Activated CD8-positive, alpha-beta T cell treated with anti-CD3 and anti-CD28 coated beads for 36 hours (primary cell): ENCODE results near the gene OSR1. TPM values are rescaled to one million over a fixed set of nuclear protein-coding genes. Genes with fewer than 3 reads are reported as not detected.
A peak's percentile ranks its signal among the peaks of the same experiment; 100 is the strongest.

ENCODE experiments used
- ATAC-seq: fragments of 200-7000 bp; cut with Tn5 transposase; one replicate; pipeline ENCODE4 v1.10.0; 2021; ENCODE audit warnings: mild to moderate bottlenecking, moderate library complexity
- CTCF ChIA-PET: fragments of 350-600 bp; sonication (Branson Sonifier 250); formaldehyde crosslinking; loops from one replicate; lab custom pipeline; 2021; ENCODE audit warnings: antibody characterized with exemption; lab: Charles Lee
- POLR2A ChIA-PET: fragments of 350-600 bp; sonication (Branson Sonifier 250); formaldehyde crosslinking; loops from one replicate; lab custom pipeline; 2021; ENCODE audit warnings: antibody characterized with exemption; lab: Charles Lee
- DNase-seq: peaks from one replicate; pipeline ENCODE4 v3.0.0-alpha.2; 2020
- H3K27ac Mint-ChIP-seq: one replicate; pipeline ENCODE4 v1.8.0; 2021; ENCODE audit warnings: mild to moderate bottlenecking, mixed read lengths
- H3K27me3 Mint-ChIP-seq: one replicate; pipeline ENCODE4 v1.8.0; 2021; ENCODE audit warnings: mixed read lengths
- H3K36me3 Mint-ChIP-seq: one replicate; pipeline ENCODE4 v1.8.0; 2021; ENCODE audit warnings: low read depth, mixed read lengths
- H3K4me1 Mint-ChIP-seq: one replicate; pipeline ENCODE4 v1.8.0; 2021; ENCODE audit warnings: low read depth, mixed read lengths
- H3K4me3 Mint-ChIP-seq: one replicate; pipeline ENCODE4 v1.8.0; 2021; ENCODE audit warnings: mild to moderate bottlenecking, moderate library complexity, mixed read lengths
- H3K9me3 Mint-ChIP-seq: one replicate; pipeline ENCODE4 v1.8.0; 2021; ENCODE audit warnings: mixed read lengths
- intact Hi-C: fragments of 100-400 bp; cut with micrococcal nuclease; formaldehyde crosslinking; loops from one replicate; pipeline ENCODE4 v1.10.0; 2022
- total RNA-seq, 2 experiments: library from RNA; stranded (reverse); gene quantifications; one replicate each; pipeline ENCODE4 v1.2.3, GENCODE V29; 2021
- TF ChIP-seq, protein P1 (sequence below): fragments of 200-600 bp; IDR thresholded peaks from one replicate; pipeline ENCODE4 v1.8.0; 2022; ENCODE audit warnings: antibody characterized with exemption, mild to moderate bottlenecking

Gene OSR1
- total RNA-seq, 2 experiments from 2014 or later = not detected

DNA sequence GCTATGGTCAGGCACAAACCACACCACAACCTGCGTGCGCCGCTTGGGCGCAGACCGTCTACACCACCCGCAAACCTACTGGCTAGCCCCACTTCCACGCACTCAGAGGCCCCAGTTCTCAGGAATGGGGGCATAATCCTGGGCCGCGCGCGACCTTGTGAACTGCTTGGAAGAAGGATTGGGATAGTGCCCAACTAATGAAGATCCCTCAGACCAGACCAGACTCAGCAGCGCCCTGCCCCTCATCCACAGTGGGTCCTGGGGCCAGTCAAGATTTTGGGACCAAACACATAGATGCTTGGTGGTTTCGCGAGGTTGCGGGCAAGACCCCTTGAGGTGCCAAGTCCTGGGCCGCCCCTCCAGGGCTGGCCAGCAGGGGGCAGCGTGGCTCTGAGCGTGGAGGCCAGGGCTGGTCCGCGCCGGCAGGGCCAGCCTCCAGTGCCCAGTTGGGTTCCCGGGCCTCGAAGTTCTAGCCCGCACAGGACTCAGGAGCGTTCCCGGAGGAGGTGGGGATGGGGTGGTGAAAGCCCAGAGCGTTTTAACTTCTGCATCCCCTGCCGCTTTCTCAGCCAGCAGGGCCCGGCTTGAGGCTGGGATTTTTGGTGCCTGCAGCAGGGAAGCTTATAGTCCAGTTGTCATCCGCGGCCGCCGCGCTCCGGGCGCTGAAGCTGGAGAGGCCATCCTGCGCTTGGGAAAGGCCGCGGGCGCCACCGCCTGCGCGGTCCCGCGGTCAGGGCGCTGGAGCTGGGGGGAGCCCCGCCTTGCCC is 8.3 kb downstream of the OSR1 start:
- Mint-ChIP-seq H3K4me1 (peaks cover 21% of the 10 kb centered on the region), H3K36me3 (peaks cover 8% of the 10 kb centered on the region), H3K9me3 (no peaks in the 10 kb centered on the region), H3K4me3 (no peak overlapping the region), H3K27ac (no peak overlapping the region), H3K27me3 (peaks cover 50% of the 10 kb centered on the region)
- ATAC-seq (peak; percentile 22), DNase-seq (peak; percentile 70)
- ChIA-PET POLR2A (no interaction called here), CTCF (interaction anchor here (0.7 to 4.7 kb wide), 9 partner anchors 10 to 665 kb away, joined by 3 to 56 read pairs (median 3); partner anchors contain the start of gene OSR1)
- intact Hi-C loops = loop anchor here (5.0 to 10.0 kb wide), 2 partner anchors 512 to 795 kb away; no protein-coding TSS in a partner anchor
- TF ChIP-seq, protein P1, sequence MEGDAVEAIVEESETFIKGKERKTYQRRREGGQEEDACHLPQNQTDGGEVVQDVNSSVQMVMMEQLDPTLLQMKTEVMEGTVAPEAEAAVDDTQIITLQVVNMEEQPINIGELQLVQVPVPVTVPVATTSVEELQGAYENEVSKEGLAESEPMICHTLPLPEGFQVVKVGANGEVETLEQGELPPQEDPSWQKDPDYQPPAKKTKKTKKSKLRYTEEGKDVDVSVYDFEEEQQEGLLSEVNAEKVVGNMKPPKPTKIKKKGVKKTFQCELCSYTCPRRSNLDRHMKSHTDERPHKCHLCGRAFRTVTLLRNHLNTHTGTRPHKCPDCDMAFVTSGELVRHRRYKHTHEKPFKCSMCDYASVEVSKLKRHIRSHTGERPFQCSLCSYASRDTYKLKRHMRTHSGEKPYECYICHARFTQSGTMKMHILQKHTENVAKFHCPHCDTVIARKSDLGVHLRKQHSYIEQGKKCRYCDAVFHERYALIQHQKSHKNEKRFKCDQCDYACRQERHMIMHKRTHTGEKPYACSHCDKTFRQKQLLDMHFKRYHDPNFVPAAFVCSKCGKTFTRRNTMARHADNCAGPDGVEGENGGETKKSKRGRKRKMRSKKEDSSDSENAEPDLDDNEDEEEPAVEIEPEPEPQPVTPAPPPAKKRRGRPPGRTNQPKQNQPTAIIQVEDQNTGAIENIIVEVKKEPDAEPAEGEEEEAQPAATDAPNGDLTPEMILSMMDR = peak; percentile 86

DNA sequence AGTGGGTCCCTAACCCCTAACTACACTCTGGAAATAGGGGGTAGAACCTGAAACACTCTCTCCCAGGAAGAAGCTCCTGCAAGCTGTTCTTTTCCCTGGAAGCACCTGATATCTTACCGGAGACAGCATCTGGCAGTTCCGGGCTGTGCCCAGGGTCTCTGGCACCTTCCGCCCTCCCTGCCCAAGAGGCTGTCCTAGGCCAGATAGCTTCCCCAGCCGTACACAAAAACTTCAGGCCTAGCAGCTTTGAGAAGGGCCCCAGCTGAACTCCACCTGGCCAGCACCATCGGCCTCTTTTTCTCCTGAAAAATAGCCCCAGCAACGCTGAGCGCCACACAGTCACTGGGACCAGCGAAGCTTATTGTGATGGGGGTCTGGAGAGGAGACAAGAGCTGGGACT is 9.7 kb downstream of the OSR1 start:
- Mint-ChIP-seq H3K4me1 (peaks cover 21% of the 10 kb centered on the region), H3K4me3 (peak overlapping the region; percentile 91), H3K27me3 (peaks cover 36% of the 10 kb centered on the region), H3K36me3 (peaks cover 8% of the 10 kb centered on the region), H3K27ac (no peak overlapping the region), H3K9me3 (no peaks in the 10 kb centered on the region)
- intact Hi-C loops = no loop called here
- ChIA-PET POLR2A (no interaction called here), CTCF (interaction anchor here (1.0 to 4.7 kb wide), 4 partner anchors 11 to 514 kb away, joined by 3 to 56 read pairs (median 8); partner anchors contain the start of gene OSR1)
- no peak for ATAC-seq
- no peak for DNase-seq
- TF ChIP-seq, protein P1 = no peak

DNA sequence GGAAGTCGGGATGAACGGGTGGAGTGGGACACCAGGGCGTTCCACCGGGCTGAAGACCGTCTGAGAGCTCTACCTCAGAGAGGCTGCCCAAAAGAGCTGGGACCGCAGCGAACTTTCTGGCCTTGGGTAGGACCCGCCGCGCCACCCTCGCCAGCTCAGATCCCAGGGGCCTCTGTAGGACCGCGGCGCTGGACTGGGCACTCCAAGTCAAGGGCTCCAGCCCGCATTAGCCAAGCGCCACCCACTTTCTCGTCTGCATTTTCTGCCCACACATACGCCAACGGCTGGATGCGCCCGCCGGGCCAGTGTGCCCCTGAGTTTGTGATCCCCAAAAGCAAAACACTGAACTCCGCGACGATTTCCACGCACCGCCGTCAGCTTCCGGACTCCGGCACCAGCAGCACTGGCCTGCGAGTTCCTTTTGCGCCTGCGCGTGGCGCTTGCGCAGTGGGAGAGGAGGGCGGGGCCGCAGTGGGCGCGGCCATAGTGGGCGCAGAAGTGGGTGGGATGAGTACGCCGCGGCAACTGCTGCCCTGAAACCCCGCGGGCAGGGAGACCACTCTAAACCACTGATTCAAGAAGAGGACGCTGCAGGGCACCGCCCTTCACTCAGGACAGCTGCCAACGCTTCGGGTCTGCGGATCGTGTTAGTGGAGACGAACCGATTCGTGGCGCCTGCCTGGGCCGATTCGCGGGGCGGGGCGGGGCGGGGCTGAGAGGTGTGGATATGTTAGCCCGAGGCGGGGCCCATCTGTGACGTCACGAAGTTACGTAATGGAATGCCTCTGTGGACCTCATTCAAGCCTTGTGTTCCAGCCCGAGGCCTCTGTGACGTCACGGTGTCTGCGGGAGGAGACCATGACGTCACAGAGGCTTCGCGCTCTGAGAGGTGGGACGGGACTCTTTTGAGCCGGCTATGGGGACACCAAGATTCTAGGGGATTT is 10.5 kb downstream of the OSR1 start:
- peak overlapping the region; percentile 96 for H3K27ac Mint-ChIP-seq
- intact Hi-C loops = no loop called here

DNA sequence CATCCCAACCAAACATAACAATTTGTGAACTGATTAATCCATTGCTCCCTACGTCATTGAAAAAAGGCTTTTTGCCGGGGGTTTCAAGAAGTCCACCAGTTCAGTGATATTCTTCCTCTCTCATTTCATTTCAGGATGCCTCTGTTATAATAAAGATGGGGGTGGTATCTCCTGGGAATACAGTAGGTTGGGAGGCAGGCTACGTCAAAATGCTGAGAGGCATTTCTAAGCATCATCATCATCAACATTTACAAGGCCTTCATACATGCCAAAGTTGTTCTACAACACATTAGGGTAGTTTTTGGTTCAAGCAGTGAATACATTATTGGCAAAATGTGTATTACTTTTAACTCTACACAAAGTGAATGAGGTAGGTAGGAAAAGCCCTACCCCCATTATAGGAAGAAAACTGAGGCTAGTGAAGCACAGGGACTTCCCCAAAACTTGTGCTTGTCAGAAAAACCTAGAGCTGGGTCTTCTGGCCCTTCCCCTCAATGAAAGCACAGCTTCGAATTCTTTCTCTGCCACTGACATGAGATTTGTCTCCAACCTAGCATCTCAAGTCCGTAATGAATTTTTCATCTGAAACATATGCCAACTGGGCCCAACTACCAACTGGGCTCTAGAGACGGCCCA is 11.3 kb downstream of the OSR1 start:
- H3K4me1 Mint-ChIP-seq = peaks cover 17% of the 10 kb centered on the region
- TF ChIP-seq, protein P1 = no peak
- H3K27me3 Mint-ChIP-seq = peaks cover 23% of the 10 kb centered on the region
- peaks cover 13% of the 10 kb centered on the region for H3K36me3 Mint-ChIP-seq
- DNase-seq (no peak), ATAC-seq (no peak)
- CTCF ChIA-PET = interaction anchor here (1.0 to 4.7 kb wide), 2 partner anchors 13 to 17 kb away, joined by 4 to 56 read pairs; partner anchors contain the start of gene OSR1
- H3K27ac Mint-ChIP-seq = peak overlapping the region; percentile 96
- H3K9me3 Mint-ChIP-seq = no peaks in the 10 kb centered on the region
- peak overlapping the region; percentile 91 for H3K4me3 Mint-ChIP-seq
- POLR2A ChIA-PET = interaction anchor here (0.9 to 1.5 kb wide), 3 partner anchors 12 to 814 kb away, joined by 3 to 10 read pairs (median 4); partner anchors contain the start of gene OSR1
- intact Hi-C loops = no loop called here

More for the DNA sequence above, 10.5 kb downstream of the OSR1 start:
- ATAC-seq (peak; percentile 91), DNase-seq (peak; percentile 97)
- Mint-ChIP-seq H3K36me3 (peaks cover 9% of the 10 kb centered on the region), H3K27me3 (peaks cover 28% of the 10 kb centered on the region), H3K9me3 (no peaks in the 10 kb centered on the region), H3K4me1 (peaks cover 21% of the 10 kb centered on the region), H3K4me3 (peak overlapping the region; percentile 91)
- POLR2A ChIA-PET = interaction anchor here (0.7 to 1.5 kb wide), 4 partner anchors 12 to 815 kb away, joined by 3 to 10 read pairs (median 4); partner anchors contain the start of gene OSR1
- TF ChIP-seq, protein P1 = no peak
- CTCF ChIA-PET = interaction anchor here (1.0 to 4.7 kb wide), 5 partner anchors 12 to 515 kb away, joined by 3 to 56 read pairs (median 6); partner anchors contain the start of gene OSR1
